BLaER1 (cell line): ENCODE results near the gene IDUA.
"Not testable (repeated sequence)": the region's sequence is repeated elsewhere in the genome, so short reads cannot be mapped to it uniquely, and the experiment has no call there.

Experiments
- H3K27ac ChIP-seq: shearing (Covaris generic); formaldehyde crosslinking; 2 replicates; pipeline ENCODE4 v1.8.1; 2022
- H3K27me3 ChIP-seq: shearing (Covaris generic); formaldehyde crosslinking; 2 replicates; pipeline ENCODE4 v1.8.1; 2022
- H3K36me3 ChIP-seq: shearing (Covaris generic); formaldehyde crosslinking; 2 replicates; pipeline ENCODE4 v1.8.1; 2022
- H3K4me1 ChIP-seq: shearing (Covaris generic); formaldehyde crosslinking; 2 replicates; pipeline ENCODE4 v1.8.1; 2022
- H3K4me2 ChIP-seq: shearing (Covaris generic); formaldehyde crosslinking; 2 replicates; pipeline ENCODE4 v1.8.1; 2022
- H3K4me3 ChIP-seq: shearing (Covaris generic); formaldehyde crosslinking; 2 replicates; pipeline ENCODE4 v1.8.1; 2022
- H3K9ac ChIP-seq: shearing (Covaris generic); formaldehyde crosslinking; 2 replicates; pipeline ENCODE4 v1.8.1; 2022
- H3K9me3 ChIP-seq: shearing (Covaris generic); formaldehyde crosslinking; 2 replicates; pipeline ENCODE4 v1.8.1; 2022
- H4K20me1 ChIP-seq: shearing (Covaris generic); formaldehyde crosslinking; 2 replicates; pipeline ENCODE4 v1.8.1; 2022
- Cebpa-rat ChIP-seq: shearing (Covaris generic); IDR thresholded peaks from 2 replicates; pipeline ENCODE4 v1.8.1; 2022

Gene IDUA

DNA sequence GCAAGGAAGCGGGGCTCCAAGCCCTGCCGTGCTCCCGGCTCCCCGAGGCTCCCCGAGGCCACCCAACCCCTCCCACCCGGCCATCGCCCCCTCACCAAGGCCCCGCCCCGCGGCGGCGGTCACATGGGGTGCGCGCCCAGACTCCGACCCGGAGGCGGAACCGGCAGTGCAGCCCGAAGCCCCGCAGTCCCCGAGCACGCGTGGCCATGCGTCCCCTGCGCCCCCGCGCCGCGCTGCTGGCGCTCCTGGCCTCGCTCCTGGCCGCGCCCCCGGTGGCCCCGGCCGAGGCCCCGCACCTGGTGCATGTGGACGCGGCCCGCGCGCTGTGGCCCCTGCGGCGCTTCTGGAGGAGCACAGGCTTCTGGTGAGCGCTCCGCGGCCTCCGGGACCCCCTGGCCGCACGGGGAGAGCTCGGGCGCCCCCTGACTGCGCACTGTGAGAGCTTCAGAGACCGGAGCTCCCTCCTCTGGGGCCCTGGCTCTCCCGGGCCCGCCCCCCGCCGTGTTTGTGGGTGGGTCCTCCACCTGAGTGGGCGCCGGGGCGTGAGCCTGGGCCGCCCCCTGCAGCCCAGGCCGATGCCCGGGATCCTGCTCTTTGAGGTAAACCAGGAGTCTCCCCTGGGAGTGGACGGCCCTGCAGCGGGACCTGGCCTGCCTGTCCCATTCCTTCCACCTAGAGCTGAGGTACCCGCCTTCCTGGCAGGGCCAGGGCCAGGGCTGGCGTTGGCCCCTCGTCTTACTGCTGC, at the start of gene IDUA:
Gene IDUA, plus strand, starts transcription at position 166 of the 745 bp plus-strand sequence. Its CDS starts 41 bp downstream, at position 207.
- Histone ChIP-seq H3K9me3 (no peaks in the 10 kb centered on the region), H3K4me1 (peaks cover 42% of the 10 kb centered on the region), H3K27ac (peak within 1 kb of the TSS; percentile 70), H4K20me1 (peaks cover 49% of the 10 kb centered on the region), H3K4me3 (peak within 1 kb of the TSS; percentile 78), H3K9ac (peak within 1 kb of the TSS; percentile 83), H3K27me3 (no peaks in the 10 kb centered on the region), H3K4me2 (peak within 1 kb of the TSS; percentile 93), H3K36me3 (peaks cover 30% of the 10 kb centered on the region; the same call in 1 of the 2 replicates)
- TF ChIP-seq Cebpa-rat, result no peak

DNA sequence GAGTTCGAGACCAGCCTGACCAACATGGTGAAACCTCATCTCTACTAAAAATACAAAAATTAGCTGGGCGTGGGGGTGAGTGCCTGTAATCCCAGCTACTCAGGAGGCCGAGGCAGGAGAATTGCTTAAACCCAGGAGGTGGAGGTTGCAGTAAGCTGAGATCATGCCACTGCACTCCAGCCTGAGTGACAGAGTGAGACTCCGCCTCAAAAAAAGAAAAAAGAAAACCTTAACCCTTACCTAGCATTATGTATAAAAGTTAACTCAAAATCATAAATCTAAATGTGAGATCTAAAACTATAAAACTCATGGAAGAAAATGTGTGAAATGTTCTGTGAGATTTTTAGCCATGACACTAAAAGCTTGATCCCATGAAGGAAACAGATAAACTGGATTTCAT, 47.3 kb upstream of the IDUA start:
- H3K9me3 ChIP-seq, H3K4me3 ChIP-seq, H3K27ac ChIP-seq, H3K27me3 ChIP-seq, H3K4me2 ChIP-seq, H3K36me3 ChIP-seq, H3K9ac ChIP-seq: not testable (repeated sequence)
- Histone ChIP-seq H3K4me1 (peaks cover 22% of the 10 kb centered on the region), H4K20me1 (peaks cover 10% of the 10 kb centered on the region)

DNA sequence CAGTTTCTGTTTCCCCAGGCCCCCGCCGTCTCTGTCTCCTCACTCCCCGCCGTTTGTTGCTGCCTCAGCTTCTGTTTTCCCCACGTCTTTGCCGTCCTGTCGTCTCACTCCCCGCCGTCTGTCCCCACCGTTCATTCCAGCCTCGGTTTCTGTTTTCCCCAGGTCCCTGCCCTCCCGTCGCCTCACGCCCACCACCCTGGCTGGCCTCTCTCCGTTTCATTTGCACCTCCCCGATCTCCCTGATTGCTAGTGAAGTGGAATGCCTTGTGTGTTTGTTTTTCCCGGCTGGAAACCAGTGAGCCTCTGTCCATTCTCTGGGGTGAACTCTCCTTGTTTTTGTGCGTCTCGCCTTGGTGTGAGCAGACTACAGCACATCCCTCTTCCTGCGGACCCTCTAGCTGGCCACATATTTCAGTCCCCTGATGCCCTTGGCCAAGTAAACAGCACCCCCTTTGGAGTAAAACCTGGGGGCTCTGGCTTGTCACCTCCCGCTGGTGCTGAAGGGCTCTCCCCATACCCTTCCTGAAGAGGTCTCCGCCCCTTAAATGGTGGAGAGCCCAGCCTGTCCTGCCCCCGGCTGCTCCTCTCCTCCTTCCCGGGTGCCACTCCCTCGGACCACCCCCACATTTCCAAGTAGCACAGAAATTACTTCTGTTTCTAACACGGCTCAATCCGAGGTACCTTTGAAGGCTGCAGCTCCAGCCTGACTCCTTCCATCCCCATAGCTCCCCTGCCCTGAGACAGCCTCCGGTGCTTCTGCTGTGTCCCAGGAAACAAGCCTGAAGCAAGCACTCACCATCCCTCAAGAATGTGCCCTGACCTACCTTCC, 41.4 kb upstream of the IDUA start:
- no peak overlapping the region for H3K9ac ChIP-seq

DNA sequence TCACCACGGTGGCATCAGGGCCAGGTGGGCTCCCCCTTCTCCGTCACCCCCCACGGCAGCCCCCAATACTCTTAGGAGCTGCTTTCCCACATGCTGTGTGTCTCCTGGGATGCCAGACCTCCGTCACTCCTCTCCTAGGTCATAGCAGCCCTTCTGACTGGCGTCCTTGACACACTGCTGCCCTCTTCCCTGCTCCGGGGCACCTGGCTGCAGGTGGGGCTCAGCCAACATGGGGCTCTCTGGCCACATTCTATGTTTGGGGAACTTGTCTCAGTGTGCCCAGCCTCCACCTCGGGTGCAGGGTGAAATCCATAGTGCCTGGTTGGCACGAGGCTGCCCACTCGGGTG, 40.8 kb upstream of the IDUA start:
- H3K27ac ChIP-seq, result no peak overlapping the region
- H4K20me1 ChIP-seq, result peaks cover 62% of the 10 kb centered on the region
- peaks cover 12% of the 10 kb centered on the region for H3K4me1 ChIP-seq
- no peak overlapping the region for H3K4me2 ChIP-seq
- no peaks in the 10 kb centered on the region for H3K9me3 ChIP-seq
- H3K27me3 ChIP-seq, result no peaks in the 10 kb centered on the region
- TF ChIP-seq Cebpa-rat, result no peak
- no peak overlapping the region for H3K4me3 ChIP-seq
- no peak overlapping the region for H3K9ac ChIP-seq
- no peaks in the 10 kb centered on the region for H3K36me3 ChIP-seq

More for the DNA sequence above, 41.4 kb upstream of the IDUA start:
- TF ChIP-seq Cebpa-rat, result no peak
- Histone ChIP-seq H3K27me3 (no peaks in the 10 kb centered on the region), H3K4me1 (peaks cover 12% of the 10 kb centered on the region), H3K36me3 (no peaks in the 10 kb centered on the region), H3K4me2 (no peak overlapping the region), H4K20me1 (peaks cover 62% of the 10 kb centered on the region), H3K9me3 (no peaks in the 10 kb centered on the region), H3K4me3 (no peak overlapping the region), H3K27ac (no peak overlapping the region)

DNA sequence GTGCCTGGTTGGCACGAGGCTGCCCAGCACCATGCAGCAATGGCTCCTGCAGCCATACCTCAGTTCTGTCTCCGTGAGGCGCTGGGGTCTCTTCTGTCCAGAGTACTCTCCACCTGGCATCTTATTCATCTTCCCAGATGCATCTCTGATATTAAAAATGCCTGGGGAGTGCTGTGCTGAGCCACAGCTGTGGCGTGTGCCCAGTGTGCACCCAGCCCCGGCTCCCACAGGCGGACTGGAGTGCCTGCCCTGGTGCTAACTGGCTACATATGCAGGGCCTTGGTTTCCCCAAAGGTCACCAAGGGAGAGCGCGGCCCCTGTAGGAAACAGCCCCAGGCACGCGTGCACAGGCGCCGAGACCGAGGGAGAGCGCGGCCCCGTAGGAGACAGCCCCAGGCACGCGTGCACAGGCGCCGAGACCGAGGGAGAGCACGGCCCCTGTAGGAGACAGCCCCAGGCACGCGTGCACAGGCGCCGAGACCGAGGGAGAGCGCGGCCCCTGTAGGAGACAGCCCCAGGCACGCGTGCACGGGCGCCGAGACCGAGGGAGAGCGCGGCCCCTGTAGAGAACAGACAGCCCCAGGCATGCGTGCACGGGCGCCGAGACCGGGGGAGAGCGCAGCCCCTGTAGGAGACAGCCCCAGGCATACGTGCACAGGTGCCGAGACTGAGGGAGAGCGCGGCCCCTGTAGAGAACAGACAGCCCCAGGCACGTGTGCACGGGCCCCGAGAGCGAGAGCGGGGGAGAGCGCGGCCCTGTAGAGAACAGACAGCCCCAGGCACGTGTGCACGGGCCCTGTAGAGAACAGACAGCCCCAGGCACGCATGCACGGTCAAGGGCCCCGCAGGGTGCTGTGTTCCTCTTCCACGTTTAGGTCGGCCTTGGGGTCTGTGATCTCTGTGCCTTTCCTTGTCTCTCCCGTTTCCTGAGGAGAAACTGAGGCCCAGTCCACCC, 40.0 kb upstream of the IDUA start:
- no peaks in the 10 kb centered on the region for H3K9me3 ChIP-seq
- H3K27ac ChIP-seq, result no peak overlapping the region
- no peak overlapping the region for H3K4me3 ChIP-seq
- no peak overlapping the region for H3K4me2 ChIP-seq
- no peak for TF ChIP-seq Cebpa-rat
- no peaks in the 10 kb centered on the region for H3K27me3 ChIP-seq
- H3K4me1 ChIP-seq, result peaks cover 12% of the 10 kb centered on the region
- no peaks in the 10 kb centered on the region for H3K36me3 ChIP-seq
- H4K20me1 ChIP-seq, result peaks cover 62% of the 10 kb centered on the region
- H3K9ac ChIP-seq, result no peak overlapping the region

DNA sequence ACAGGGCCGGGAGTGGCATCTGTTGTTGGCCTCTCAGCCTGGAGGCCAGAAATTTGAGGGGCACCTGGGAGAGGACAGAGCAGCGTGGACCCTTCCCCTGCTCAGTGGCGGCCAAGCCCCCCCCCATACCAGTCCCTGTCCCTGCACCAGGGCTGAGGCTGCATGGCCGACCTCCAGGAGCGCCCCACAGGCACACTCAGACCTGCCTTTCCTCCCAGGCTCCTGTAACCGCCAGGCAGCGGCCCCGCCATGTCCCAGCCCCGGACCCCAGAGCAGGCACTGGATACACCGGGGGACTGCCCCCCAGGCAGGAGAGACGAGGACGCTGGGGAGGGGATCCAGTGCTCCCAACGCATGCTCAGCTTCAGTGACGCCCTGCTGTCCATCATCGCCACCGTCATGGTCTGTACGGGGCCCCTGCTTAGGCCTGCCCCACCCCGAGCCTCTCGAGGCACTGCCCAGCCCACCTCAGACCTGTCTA, 39.3 kb upstream of the IDUA start:
- H3K27ac ChIP-seq, result no peak overlapping the region
- peaks cover 62% of the 10 kb centered on the region for H4K20me1 ChIP-seq
- H3K4me2 ChIP-seq, result no peak overlapping the region
- no peaks in the 10 kb centered on the region for H3K27me3 ChIP-seq
- H3K4me1 ChIP-seq, result peaks cover 12% of the 10 kb centered on the region
- no peak overlapping the region for H3K9ac ChIP-seq
- H3K36me3 ChIP-seq, result no peaks in the 10 kb centered on the region; the same call in 1 of the 2 replicates
- H3K4me3 ChIP-seq, result no peak overlapping the region
- no peak for TF ChIP-seq Cebpa-rat
- H3K9me3 ChIP-seq, result no peaks in the 10 kb centered on the region

DNA sequence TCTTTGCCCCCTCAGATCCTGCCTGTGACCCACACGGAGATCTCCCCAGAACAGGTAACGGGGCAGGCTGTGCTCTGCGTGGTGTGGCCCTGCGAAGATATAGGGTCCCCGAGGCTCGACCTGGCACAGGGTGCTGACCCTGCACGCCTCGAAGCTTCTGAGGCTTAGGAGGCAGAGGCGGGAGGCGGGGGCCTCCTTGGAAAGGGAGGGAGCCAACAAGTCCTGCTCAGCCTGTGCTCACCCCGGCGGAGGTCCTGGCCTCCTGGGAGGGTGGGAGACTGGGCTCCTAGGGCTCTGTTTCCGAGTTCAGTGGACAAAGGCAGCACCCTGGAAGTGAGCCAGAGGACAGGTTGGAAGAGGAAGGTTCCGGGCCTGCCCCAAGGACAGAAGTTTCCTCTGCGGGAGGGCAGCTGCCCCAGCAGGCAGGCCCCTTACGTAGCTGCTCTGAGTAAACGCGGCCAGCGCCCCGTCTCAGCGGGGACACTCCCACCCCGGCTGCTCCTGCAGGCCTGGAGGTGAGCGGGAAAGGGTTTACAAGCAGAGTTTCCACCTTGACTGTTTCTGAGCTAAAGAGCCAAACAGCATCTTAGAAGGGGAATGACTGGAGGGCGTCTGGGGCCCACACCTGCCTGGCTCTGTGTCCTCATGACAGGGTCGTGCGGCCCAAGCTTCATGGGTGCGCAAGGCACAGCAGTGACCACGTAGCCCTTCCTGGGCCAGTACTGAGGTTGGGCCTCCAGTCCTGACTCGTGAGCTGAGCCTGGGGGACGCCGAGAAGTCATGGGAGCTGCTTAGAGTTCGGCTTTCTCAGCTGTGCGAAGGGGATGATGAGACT, 38.5 kb upstream of the IDUA start:
- Histone ChIP-seq H3K4me3 (no peak overlapping the region), H3K27ac (no peak overlapping the region), H3K9ac (no peak overlapping the region), H3K27me3 (no peaks in the 10 kb centered on the region), H3K9me3 (no peaks in the 10 kb centered on the region), H3K4me1 (peaks cover 9% of the 10 kb centered on the region), H3K4me2 (no peak overlapping the region), H4K20me1 (peaks cover 62% of the 10 kb centered on the region), H3K36me3 (peaks cover 4% of the 10 kb centered on the region; the same call in 1 of the 2 replicates)
- no peak for TF ChIP-seq Cebpa-rat

DNA sequence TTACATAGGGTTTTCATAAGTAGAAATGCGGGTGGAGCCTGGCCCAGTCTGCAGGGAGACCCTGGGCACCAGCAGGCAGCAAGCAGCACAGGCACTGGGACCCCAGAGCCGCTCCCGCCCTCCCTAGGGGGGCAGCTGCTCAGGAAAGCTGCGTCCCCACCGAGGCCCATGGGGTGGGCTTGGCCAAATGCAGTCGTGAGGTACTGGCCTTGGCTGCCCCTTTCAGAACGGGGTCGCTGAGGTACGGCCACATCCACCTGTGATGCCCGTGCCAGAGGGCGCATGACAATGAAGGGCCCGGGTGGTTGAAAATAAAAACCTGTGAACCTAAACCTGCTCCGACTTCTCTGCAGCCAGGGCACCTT, 37.9 kb upstream of the IDUA start:
- H3K36me3 ChIP-seq, result peaks cover 10% of the 10 kb centered on the region; the same call in 1 of the 2 replicates
- H3K27me3 ChIP-seq, result no peaks in the 10 kb centered on the region
- TF ChIP-seq Cebpa-rat, result no peak
- peaks cover 3% of the 10 kb centered on the region; the same call in 1 of the 2 replicates for H3K4me1 ChIP-seq
- H3K27ac ChIP-seq, result no peak overlapping the region
- no peak overlapping the region for H3K4me3 ChIP-seq
- peaks cover 57% of the 10 kb centered on the region for H4K20me1 ChIP-seq
- no peak overlapping the region for H3K9ac ChIP-seq
- no peaks in the 10 kb centered on the region for H3K9me3 ChIP-seq
- H3K4me2 ChIP-seq, result no peak overlapping the region

DNA sequence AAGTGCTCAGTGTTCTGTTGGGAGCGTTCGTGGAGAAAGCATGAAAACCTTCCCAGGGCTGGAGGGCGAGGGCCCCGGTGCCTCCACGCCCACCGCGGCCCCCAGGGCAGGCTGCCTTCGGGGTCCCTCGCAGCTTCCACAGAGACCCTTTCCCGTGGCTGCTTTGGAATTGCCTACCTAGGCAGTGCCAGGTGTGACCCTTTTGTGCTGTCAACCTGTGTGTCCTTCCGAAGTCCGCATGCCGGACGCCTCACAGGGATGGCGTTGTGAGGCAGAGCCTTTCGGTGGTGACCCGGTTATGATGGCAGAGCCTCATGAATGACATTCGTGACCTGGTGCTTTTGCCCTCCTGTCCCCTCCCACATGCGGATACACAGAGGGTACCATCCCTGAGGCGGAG, 37.2 kb upstream of the IDUA start:
- Histone ChIP-seq H3K9ac (no peak overlapping the region), H4K20me1 (peaks cover 51% of the 10 kb centered on the region), H3K27ac (no peak overlapping the region), H3K4me3 (no peak overlapping the region), H3K27me3 (no peaks in the 10 kb centered on the region), H3K4me2 (no peak overlapping the region), H3K9me3 (no peaks in the 10 kb centered on the region), H3K4me1 (no peaks in the 10 kb centered on the region), H3K36me3 (peaks cover 15% of the 10 kb centered on the region)
- no peak for TF ChIP-seq Cebpa-rat
